GM23338 (cell line): ENCODE measurements around the gene PYGO1. TPM values are rescaled to one million over a fixed set of nuclear protein-coding genes. Genes with fewer than 3 reads are reported as not detected.
"Not testable (repeated sequence)": the region's sequence is repeated elsewhere in the genome, so short reads cannot be mapped to it uniquely, and the experiment has no call there.

ENCODE experiments used
- ATAC-seq: fragments of 200-7000 bp; cut with Tn5 transposase; 3 replicates; pipeline ENCODE4 v1.9.1; 2020
- DNase-seq: peaks from one replicate; pipeline ENCODE4 v3.0.0-alpha.2; 2015; ENCODE audit warnings: low spot score
- H2AFZ ChIP-seq: fragments of 200-600 bp; sonication (generic); 2 replicates; pipeline ENCODE4 v1.8.0; 2016; ENCODE audit warnings: antibody characterized with exemption, mild to moderate bottlenecking, moderate library complexity
- H3F3A ChIP-seq: fragments of 200-600 bp; sonication (generic); replicated peaks from 2 replicates; pipeline ENCODE4 v1.8.0; 2017; ENCODE audit warnings: antibody characterized with exemption, mixed run types, low read depth
- H3K27ac ChIP-seq: fragments of 200-600 bp; sonication (generic); 2 replicates; pipeline ENCODE4 v1.6.1; 2016; ENCODE audit warnings: low read depth
- H3K27me3 ChIP-seq: fragments of 200-600 bp; sonication (generic); 2 replicates; pipeline ENCODE4 v1.8.0; 2016; ENCODE audit warnings: mild to moderate bottlenecking, mixed run types, moderate library complexity; ENCODE audit not compliant: insufficient read depth
- H3K36me3 ChIP-seq: fragments of 200-600 bp; sonication (generic); 2 replicates; pipeline ENCODE4 v1.8.0; 2016; ENCODE audit warnings: mild to moderate bottlenecking; ENCODE audit not compliant: insufficient read depth
- H3K4me1 ChIP-seq: fragments of 200-600 bp; sonication (generic); 2 replicates; pipeline ENCODE4 v1.8.0; 2016; ENCODE audit warnings: mild to moderate bottlenecking, moderate library complexity; ENCODE audit not compliant: insufficient read depth
- H3K4me2 ChIP-seq: fragments of 200-600 bp; sonication (generic); 2 replicates; pipeline ENCODE4 v1.7.1; 2017; ENCODE audit warnings: mixed run types
- H3K4me3 ChIP-seq: fragments of 200-600 bp; sonication (generic); 2 replicates; pipeline ENCODE4 v1.6.1; 2016; ENCODE audit warnings: mixed run types
- H3K79me2 ChIP-seq: fragments of 200-600 bp; sonication (generic); replicated peaks from 2 replicates; pipeline ENCODE4 v1.8.0; 2017; ENCODE audit warnings: mild to moderate bottlenecking; ENCODE audit not compliant: insufficient read depth
- H3K9me2 ChIP-seq: fragments of 200-600 bp; sonication (generic); 2 replicates; pipeline ENCODE4 v1.8.0; 2017; ENCODE audit not compliant: insufficient read depth
- H4K20me1 ChIP-seq: fragments of 200-600 bp; sonication (generic); replicated peaks from 2 replicates; pipeline ENCODE4 v1.8.0; 2017; ENCODE audit warnings: mild to moderate bottlenecking; ENCODE audit not compliant: insufficient read depth
- H3K27ac Mint-ChIP-seq: 2 replicates; pipeline ENCODE4 v1.8.0; 2020; ENCODE audit warnings: inconsistent platforms, mild to moderate bottlenecking, moderate library complexity, mixed read lengths
- H3K27me3 Mint-ChIP-seq: 3 replicates; pipeline ENCODE4 v1.8.0; 2022; ENCODE audit warnings: low read depth, mild to moderate bottlenecking, moderate library complexity, mixed read lengths, inconsistent platforms; ENCODE audit not compliant: insufficient read depth, poor library complexity
- H3K36me3 Mint-ChIP-seq: 3 replicates; pipeline ENCODE4 v1.8.0; 2021; ENCODE audit warnings: low read depth, mild to moderate bottlenecking, inconsistent platforms, moderate library complexity, mixed read lengths
- H3K4me1 Mint-ChIP-seq: 3 replicates; pipeline ENCODE4 v1.8.0; 2020; ENCODE audit warnings: mild to moderate bottlenecking, inconsistent platforms, mixed read lengths
- H3K4me3 Mint-ChIP-seq: 3 replicates; pipeline ENCODE4 v1.8.0; 2021; ENCODE audit warnings: moderate library complexity, mild to moderate bottlenecking, inconsistent platforms, mixed read lengths
- H3K9me3 Mint-ChIP-seq: 3 replicates; pipeline ENCODE4 v1.8.0; 2020; ENCODE audit warnings: moderate library complexity, mild to moderate bottlenecking, inconsistent platforms, mixed read lengths
- CREB1 ChIP-seq: fragments of 250-450 bp; sonication (Bioruptor Pico); IDR thresholded peaks from 2 replicates; pipeline ENCODE4 v1.5.0; 2020; ENCODE audit warnings: low read depth, mild to moderate bottlenecking, moderate library complexity
- ETS1 ChIP-seq: IDR thresholded peaks from 2 replicates; pipeline ENCODE4 v1.6.1; 2016; ENCODE audit warnings: antibody characterized with exemption
- EZH2phosphoT487 ChIP-seq: fragments of 200-600 bp; sonication (generic); IDR thresholded peaks from one replicate; pipeline ENCODE4 v1.8.1; 2018; ENCODE audit warnings: antibody characterized with exemption; ENCODE audit not compliant: unreplicated experiment
- NANOG ChIP-seq: IDR thresholded peaks from 2 replicates; pipeline ENCODE4 v1.6.1; 2016; ENCODE audit warnings: antibody characterized with exemption, borderline replicate concordance
- POLR2AphosphoS5 ChIP-seq: IDR thresholded peaks from 2 replicates; pipeline ENCODE4 v1.6.1; 2016; ENCODE audit warnings: antibody characterized with exemption, low read depth
- REST ChIP-seq: IDR thresholded peaks from one replicate; pipeline ENCODE4 v1.6.1; 2018; ENCODE audit warnings: antibody characterized with exemption; ENCODE audit not compliant: unreplicated experiment
- ZNF114 ChIP-seq: fragments of 250-450 bp; sonication (Bioruptor Pico); IDR thresholded peaks from 2 replicates; pipeline ENCODE4 v1.5.0; 2020; ENCODE audit warnings: mild to moderate bottlenecking, moderate library complexity
- ZNF331 ChIP-seq: fragments of 250-450 bp; sonication (Bioruptor Pico); IDR thresholded peaks from 2 replicates; pipeline ENCODE4 v1.5.0; 2020; ENCODE audit warnings: low read depth, mild to moderate bottlenecking, moderate library complexity
- ZNF462 ChIP-seq: fragments of 250-450 bp; sonication (Bioruptor Pico); IDR thresholded peaks from 2 replicates; pipeline ENCODE4 v1.5.0; 2020; ENCODE audit warnings: mild to moderate bottlenecking, moderate library complexity
- polyA plus RNA-seq: library from polyadenylated mRNA; unstranded; fragments of >200 nt; fragmentation: Nextera tagmentation; extraction: Ambion mirVana; gene quantifications from 2 replicates; pipeline ENCODE4 v1.2.1, GENCODE V29; 2016
- total RNA-seq: library from RNA; depleted of rRNA; stranded (reverse); fragments of >200 nt; shearing (Covaris generic); gene quantifications from 2 replicates; pipeline ENCODE4 v1.2.3, GENCODE V29; 2014

PYGO1 gene
- total and polyA plus RNA-seq, 2 experiments from 2014 or later = 0.18 to 0.52 TPM

GRCh38 chr15:55498109-55498938 is 89.8 kb downstream of the PYGO1 start:
- H3K4me1 Mint-ChIP-seq, H3K4me1 ChIP-seq, H3K36me3 Mint-ChIP-seq, H3K27ac Mint-ChIP-seq, H3K27me3 Mint-ChIP-seq, H3K36me3 ChIP-seq, H3K27me3 ChIP-seq, H3K27ac ChIP-seq, H4K20me1 ChIP-seq, H3K9me2 ChIP-seq, H3K79me2 ChIP-seq, H3K9me3 Mint-ChIP-seq, H3F3A ChIP-seq: not testable (repeated sequence)
- peak overlapping the region; percentile 74 for H3K4me3 ChIP-seq
- ATAC-seq = peak; percentile 99
- TF ChIP-seq ZNF114 (CRISPR knock-in tag) = 0 out of 2 replicates have a peak, but pooled peaks have one; percentile 13
- TF ChIP-seq POLR2AphosphoS5 = peak; percentile 45; the same call in 1 of the 2 replicates
- peak overlapping the region; percentile 96 for H2AFZ ChIP-seq
- peak overlapping the region; percentile 87 for H3K4me2 ChIP-seq
- DNase-seq = peak; percentile 94
- H3K4me3 Mint-ChIP-seq = peak overlapping the region; percentile 90

GRCh38 chr15:55496716-55497115 is 91.4 kb downstream of the PYGO1 start:
- Histone ChIP-seq H3K9me2 (no peaks in the 10 kb centered on the region), H3K4me2 (no peak overlapping the region)
- TF ChIP-seq POLR2AphosphoS5 (no peak), NANOG (no peak), ETS1 (no peak), ZNF331 (CRISPR knock-in tag) (no peak), CREB1 (CRISPR knock-in tag) (no peak), ZNF114 (CRISPR knock-in tag) (no peak), REST (no peak), ZNF462 (no peak), EZH2phosphoT487 (no peak)

More at GRCh38 chr15:55496716-55497115, 91.4 kb downstream of the PYGO1 start:
- Histone ChIP-seq H3K36me3 (no peaks in the 10 kb centered on the region), H3K79me2 (no peaks in the 10 kb centered on the region), H4K20me1 (no peaks in the 10 kb centered on the region), H3F3A (no peaks in the 10 kb centered on the region), H3K27ac (no peak overlapping the region), H2AFZ (no peak overlapping the region), H3K27me3 (no peaks in the 10 kb centered on the region), H3K4me1 (no peaks in the 10 kb centered on the region; the same call in 1 of the 2 replicates), H3K4me3 (no peak overlapping the region)
- H3K9me3 Mint-ChIP-seq = no peaks in the 10 kb centered on the region
- no peaks in the 10 kb centered on the region for H3K27me3 Mint-ChIP-seq
- H3K36me3 Mint-ChIP-seq = no peaks in the 10 kb centered on the region
- H3K27ac Mint-ChIP-seq = no peak overlapping the region
- ATAC-seq = no peak
- no peaks in the 10 kb centered on the region for H3K4me1 Mint-ChIP-seq
- no peak for DNase-seq
- no peak overlapping the region for H3K4me3 Mint-ChIP-seq
